Hepatocyte (in vitro differentiated cells): ENCODE measurements around the gene DDX10.

Experiments used
- EZH2 ChIP-seq: fragments of 200-600 bp; sonication (generic); IDR thresholded peaks from 2 replicates; pipeline ENCODE4 v1.6.1; 2016; ENCODE audit warnings: antibody characterized with exemption, mild to moderate bottlenecking, borderline replicate concordance
- EZH2phosphoT487 ChIP-seq: fragments of 200-600 bp; sonication (generic); IDR thresholded peaks from one replicate; pipeline ENCODE4 v1.6.1; 2018; ENCODE audit warnings: antibody characterized with exemption, mild to moderate bottlenecking, low read depth, moderate library complexity; ENCODE audit not compliant: unreplicated experiment, severe bottlenecking
- TF ChIP-seq, protein P1 (sequence below): fragments of 200-600 bp; sonication (generic); IDR thresholded peaks from 2 replicates; pipeline ENCODE4 v1.5.1; 2016; ENCODE audit warnings: antibody characterized with exemption, mild to moderate bottlenecking; ENCODE audit not compliant: poor library complexity

DNA sequence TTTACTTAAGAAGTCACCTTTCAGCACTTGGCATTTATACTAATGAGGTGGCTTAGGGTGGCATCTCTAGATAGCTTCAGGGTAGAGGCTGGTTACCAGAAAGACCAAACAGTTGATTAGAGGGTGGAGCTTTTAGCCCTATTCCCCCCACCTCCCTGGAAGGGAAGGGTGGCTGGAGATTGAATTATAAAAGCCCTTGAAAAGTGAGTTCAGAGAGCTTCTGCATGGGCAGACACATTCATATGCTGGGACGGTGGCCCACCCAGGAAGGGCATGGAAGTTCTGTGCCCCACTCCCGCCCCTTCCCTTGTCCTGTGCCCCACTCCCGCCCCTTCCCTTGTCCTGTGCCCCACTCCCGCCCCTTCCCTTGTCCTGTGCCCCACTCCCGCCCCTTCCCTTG lies 244.2 kb downstream of the DDX10 start:
- TF ChIP-seq EZH2phosphoT487 (no peak), EZH2 (no peak)
- TF ChIP-seq, protein P1, sequence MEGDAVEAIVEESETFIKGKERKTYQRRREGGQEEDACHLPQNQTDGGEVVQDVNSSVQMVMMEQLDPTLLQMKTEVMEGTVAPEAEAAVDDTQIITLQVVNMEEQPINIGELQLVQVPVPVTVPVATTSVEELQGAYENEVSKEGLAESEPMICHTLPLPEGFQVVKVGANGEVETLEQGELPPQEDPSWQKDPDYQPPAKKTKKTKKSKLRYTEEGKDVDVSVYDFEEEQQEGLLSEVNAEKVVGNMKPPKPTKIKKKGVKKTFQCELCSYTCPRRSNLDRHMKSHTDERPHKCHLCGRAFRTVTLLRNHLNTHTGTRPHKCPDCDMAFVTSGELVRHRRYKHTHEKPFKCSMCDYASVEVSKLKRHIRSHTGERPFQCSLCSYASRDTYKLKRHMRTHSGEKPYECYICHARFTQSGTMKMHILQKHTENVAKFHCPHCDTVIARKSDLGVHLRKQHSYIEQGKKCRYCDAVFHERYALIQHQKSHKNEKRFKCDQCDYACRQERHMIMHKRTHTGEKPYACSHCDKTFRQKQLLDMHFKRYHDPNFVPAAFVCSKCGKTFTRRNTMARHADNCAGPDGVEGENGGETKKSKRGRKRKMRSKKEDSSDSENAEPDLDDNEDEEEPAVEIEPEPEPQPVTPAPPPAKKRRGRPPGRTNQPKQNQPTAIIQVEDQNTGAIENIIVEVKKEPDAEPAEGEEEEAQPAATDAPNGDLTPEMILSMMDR, result no peak
